HepG2 (cell line): Measurements from ENCODE around the gene PRAC1. TPM values are rescaled to one million over a fixed set of nuclear protein-coding genes. Genes with fewer than 3 reads are reported as not detected.

Experiments used
- ASH2L ChIP-seq: fragments of 300-600, 200-600 bp; sonication (generic); IDR thresholded peaks from 2 replicates; pipeline ENCODE4 v1.7.0; 2017; ENCODE audit warnings: low read depth, mild to moderate bottlenecking, moderate library complexity, mixed read lengths, low read length; ENCODE audit not compliant: insufficient read length
- DNMT3B ChIP-seq: conservative IDR thresholded peaks from 2 replicates; pipeline ENCODE4 v1.6.1; 2016; ENCODE audit warnings: missing biosample characterization, control low read depth
- HMG20A ChIP-seq: IDR thresholded peaks from 2 replicates; pipeline ENCODE4 v1.6.1; 2016; ENCODE audit warnings: borderline replicate concordance
- HOXD1 ChIP-seq: sonication (generic); formaldehyde crosslinking; IDR thresholded peaks from 2 replicates; pipeline ENCODE4 v1.5.0; 2020; ENCODE audit warnings: missing genetic modification reagents
- IRF2 ChIP-seq: IDR thresholded peaks from 2 replicates; pipeline ENCODE4 v1.6.1; 2018; ENCODE audit warnings: missing genetic modification reagents, missing compliant biosample characterization
- KDM5B ChIP-seq: sonication (generic); formaldehyde crosslinking; IDR thresholded peaks from 2 replicates; pipeline ENCODE4 v1.4.0; 2020; ENCODE audit warnings: missing genetic modification reagents, mild to moderate bottlenecking, borderline replicate concordance
- MAZ ChIP-seq, 2 experiments: sonication (generic) in 1 of 2; formaldehyde crosslinking in 1 of 2; IDR thresholded peaks; 2 replicates each; pipeline versions ENCODE4 v1.5.0 to v1.6.1; 2012 to 2020; ENCODE audit warnings: low read depth in 2 of 2, mild to moderate bottlenecking in 2 of 2, borderline replicate concordance in 1 of 2, improper control_type of control experiment in 1 of 2, low read length in 1 of 2, missing genetic modification reagents in 1 of 2, moderate library complexity in 1 of 2
- RAD21 ChIP-seq: fragments of 450-650 bp; formaldehyde crosslinking; IDR thresholded peaks from 2 replicates; pipeline ENCODE4 v1.5.0; 2020; ENCODE audit warnings: mild to moderate bottlenecking
- RXRB ChIP-seq: IDR thresholded peaks from 2 replicates; pipeline ENCODE4 v1.6.1; 2016; ENCODE audit warnings: borderline replicate concordance, missing genetic modification reagents, missing compliant biosample characterization
- SALL1 ChIP-seq: sonication (generic); formaldehyde crosslinking; IDR thresholded peaks from 2 replicates; pipeline ENCODE4 v1.8.0; 2022; ENCODE audit warnings: mild to moderate bottlenecking, missing genetic modification reagents
- SMAD3 ChIP-seq: sonication (generic); formaldehyde crosslinking; IDR thresholded peaks from 2 replicates; pipeline ENCODE4 v1.4.0; 2020; ENCODE audit warnings: missing genetic modification reagents
- SMARCC2 ChIP-seq: fragments of 450-650 bp; IDR thresholded peaks from 2 replicates; pipeline ENCODE4 v1.6.1; 2017; ENCODE audit warnings: antibody characterized with exemption, mild to moderate bottlenecking
- TEAD3 ChIP-seq: optimal IDR thresholded peaks from 2 replicates; pipeline ENCODE3; 2016; ENCODE audit warnings: borderline replicate concordance
- THAP11 ChIP-seq: IDR thresholded peaks from 2 replicates; pipeline ENCODE4 v1.6.1; 2016; ENCODE audit warnings: missing biosample characterization, missing genetic modification reagents
- WIZ ChIP-seq: sonication (generic); formaldehyde crosslinking; IDR thresholded peaks from 2 replicates; pipeline ENCODE4 v1.5.1; 2020; ENCODE audit warnings: mild to moderate bottlenecking, missing genetic modification reagents
- ZBTB7B ChIP-seq: sonication (generic); formaldehyde crosslinking; IDR thresholded peaks from 2 replicates; pipeline ENCODE4 v1.4.0; 2020; ENCODE audit warnings: missing genetic modification reagents
- ZNF317 ChIP-seq: sonication (generic); formaldehyde crosslinking; IDR thresholded peaks from 2 replicates; pipeline ENCODE4 v1.5.0; 2020; ENCODE audit warnings: mild to moderate bottlenecking, missing genetic modification reagents
- ZNF335 ChIP-seq: sonication (generic); formaldehyde crosslinking; IDR thresholded peaks from 2 replicates; pipeline ENCODE4 v1.4.0; 2020; ENCODE audit warnings: missing genetic modification reagents
- polyA plus RNA-seq, 8 experiments: library from polyadenylated mRNA; depleted of rRNA in 3 of 8; stranded (reverse) in 7 of 8; unstranded in 1 of 8; fragments of >200 nt; fragmentation: Illumina TruSeq in 4 of 8; extraction: Trizol in 4 of 8; gene quantifications; 2 replicates each; pipeline versions ENCODE4 v1.2.1 to v1.2.3, GENCODE V29; 2011 to 2016; ENCODE audit warnings: low read depth in 4 of 8, missing spikeins in 1 of 8, mixed read lengths in 1 of 8; ENCODE audit not compliant: insufficient read depth in 1 of 8
- total RNA-seq, 5 experiments: library from RNA; depleted of rRNA; stranded (reverse); fragments of >200 nt; fragmentation: Illumina TruSeq; extraction: Trizol; gene quantifications; 2 replicates each; pipeline ENCODE4 v1.2.3, GENCODE V29; 2016; ENCODE audit warnings: low read depth in 1 of 5
- TF ChIP-seq, protein P1 (sequence below): sonication (generic); formaldehyde crosslinking; IDR thresholded peaks from 2 replicates; pipeline ENCODE4 v1.4.0; 2020; ENCODE audit warnings: missing genetic modification reagents
- TF ChIP-seq, protein P2 (sequence below): sonication (generic); formaldehyde crosslinking; conservative IDR thresholded peaks from 2 replicates; pipeline ENCODE4 v1.8.0; 2022; ENCODE audit warnings: low read depth, missing genetic modification reagents
- TF ChIP-seq, protein P3 (sequence below): sonication (generic); formaldehyde crosslinking; IDR thresholded peaks from 2 replicates; pipeline ENCODE4 v1.5.0; 2020; ENCODE audit warnings: mild to moderate bottlenecking, missing genetic modification reagents, borderline replicate concordance
- TF ChIP-seq, protein P4 (sequence below), 2 experiments: sonication (generic) in 1 of 2; formaldehyde crosslinking in 1 of 2; IDR thresholded peaks; 2 replicates each; pipeline versions ENCODE4 v1.4.0 to v1.6.1; 2018 to 2020; ENCODE audit warnings: missing genetic modification reagents in 2 of 2, borderline replicate concordance in 1 of 2, low read depth in 1 of 2, mild to moderate bottlenecking in 1 of 2, missing biosample characterization in 1 of 2

PRAC1 gene
- total and polyA plus RNA-seq, 2 of the 13 experiments (the other 11 are each of a cell fraction or from before 2014, with no cell fraction given) = not detected

DNA sequence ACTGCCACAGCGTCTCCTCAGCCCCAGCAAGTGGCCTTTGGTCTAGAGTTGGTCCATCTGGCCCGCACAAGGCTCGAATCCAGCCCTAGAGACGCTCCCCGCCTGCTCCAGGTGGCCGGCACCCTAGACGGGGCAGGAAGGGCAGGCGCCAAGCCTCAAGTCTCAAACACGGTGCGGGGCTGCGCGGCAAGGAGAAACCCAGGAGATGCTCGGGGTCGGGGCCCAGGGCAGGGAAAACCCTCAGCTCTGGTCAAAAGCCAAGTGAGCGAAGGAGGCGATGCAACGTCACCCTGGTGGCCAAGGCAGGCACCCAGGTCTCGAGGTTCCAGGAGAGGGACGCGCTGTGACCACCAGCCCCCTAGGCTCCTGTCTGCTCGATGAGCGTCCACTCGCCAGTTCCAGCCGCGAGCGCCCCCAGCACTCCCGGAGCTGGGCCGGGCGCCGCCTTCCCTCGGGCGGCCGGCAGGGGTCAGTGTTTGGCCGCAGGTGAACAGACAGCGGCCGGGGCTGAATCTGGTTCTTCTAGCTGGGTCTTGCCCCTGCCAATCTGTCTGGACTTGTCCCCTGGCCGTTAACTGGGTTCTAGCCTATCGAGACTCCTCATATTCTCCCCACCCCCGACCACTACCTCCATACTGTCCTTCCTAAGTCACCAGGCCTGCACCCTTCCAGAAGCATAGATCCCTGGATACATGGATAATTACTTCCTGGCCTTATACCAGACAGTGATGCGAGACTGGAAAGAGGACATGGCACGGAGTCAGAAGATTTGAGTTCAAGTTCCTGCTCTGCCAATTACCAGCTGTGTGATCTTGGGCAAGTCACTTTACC, 44.0 kb downstream of the PRAC1 start (continued):
- TF ChIP-seq, protein P1, sequence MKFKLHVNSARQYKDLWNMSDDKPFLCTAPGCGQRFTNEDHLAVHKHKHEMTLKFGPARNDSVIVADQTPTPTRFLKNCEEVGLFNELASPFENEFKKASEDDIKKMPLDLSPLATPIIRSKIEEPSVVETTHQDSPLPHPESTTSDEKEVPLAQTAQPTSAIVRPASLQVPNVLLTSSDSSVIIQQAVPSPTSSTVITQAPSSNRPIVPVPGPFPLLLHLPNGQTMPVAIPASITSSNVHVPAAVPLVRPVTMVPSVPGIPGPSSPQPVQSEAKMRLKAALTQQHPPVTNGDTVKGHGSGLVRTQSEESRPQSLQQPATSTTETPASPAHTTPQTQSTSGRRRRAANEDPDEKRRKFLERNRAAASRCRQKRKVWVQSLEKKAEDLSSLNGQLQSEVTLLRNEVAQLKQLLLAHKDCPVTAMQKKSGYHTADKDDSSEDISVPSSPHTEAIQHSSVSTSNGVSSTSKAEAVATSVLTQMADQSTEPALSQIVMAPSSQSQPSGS (CRISPR knock-in tag) = peak; percentile 62; the same call in 1 of the 2 replicates
- TF ChIP-seq SALL1 (CRISPR knock-in tag) (peak; percentile 58; the same call in 1 of the 2 replicates), TEAD3 (CRISPR knock-in tag) (peak; percentile 25), RAD21 (CRISPR knock-in tag) (peak; percentile 94), RXRB (peak; percentile 35; the same call in 1 of the 2 replicates), SMARCC2 (no peak), THAP11 (peak; percentile 44; the same call in 1 of the 2 replicates), WIZ (CRISPR knock-in tag) (peak; percentile 30; the same call in 1 of the 2 replicates), ZNF317 (CRISPR knock-in tag) (0 out of 2 replicates have a peak, but pooled peaks have one; percentile 43), ASH2L (peak; percentile 27), DNMT3B (CRISPR knock-in tag) (no peak), HMG20A (CRISPR knock-in tag) (no peak), SMAD3 (no peak), HOXD1 (CRISPR knock-in tag) (no peak), MAZ (IDR thresholded peaks at IDR 0.05; ENCODE audit: borderline replicate concordance, low read depth, low read length) (0 out of 2 replicates have a peak, but pooled peaks have one; percentile 56), MAZ (CRISPR knock-in tag; IDR thresholded peaks at IDR 0.05; ENCODE audit: low read depth) (no peak), ZBTB7B (CRISPR knock-in tag) (peak; percentile 37; the same call in 1 of the 2 replicates), ZNF335 (CRISPR knock-in tag) (no peak), KDM5B (CRISPR knock-in tag) (peak; percentile 64; the same call in 1 of the 2 replicates), IRF2 (CRISPR knock-in tag) (0 out of 2 replicates have a peak, but pooled peaks have one; percentile 36)
- TF ChIP-seq, protein P2, sequence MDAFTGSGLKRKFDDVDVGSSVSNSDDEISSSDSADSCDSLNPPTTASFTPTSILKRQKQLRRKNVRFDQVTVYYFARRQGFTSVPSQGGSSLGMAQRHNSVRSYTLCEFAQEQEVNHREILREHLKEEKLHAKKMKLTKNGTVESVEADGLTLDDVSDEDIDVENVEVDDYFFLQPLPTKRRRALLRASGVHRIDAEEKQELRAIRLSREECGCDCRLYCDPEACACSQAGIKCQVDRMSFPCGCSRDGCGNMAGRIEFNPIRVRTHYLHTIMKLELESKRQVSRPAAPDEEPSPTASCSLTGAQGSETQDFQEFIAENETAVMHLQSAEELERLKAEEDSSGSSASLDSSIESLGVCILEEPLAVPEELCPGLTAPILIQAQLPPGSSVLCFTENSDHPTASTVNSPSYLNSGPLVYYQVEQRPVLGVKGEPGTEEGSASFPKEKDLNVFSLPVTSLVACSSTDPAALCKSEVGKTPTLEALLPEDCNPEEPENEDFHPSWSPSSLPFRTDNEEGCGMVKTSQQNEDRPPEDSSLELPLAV (CRISPR knock-in tag) = no peak
- TF ChIP-seq, protein P3, sequence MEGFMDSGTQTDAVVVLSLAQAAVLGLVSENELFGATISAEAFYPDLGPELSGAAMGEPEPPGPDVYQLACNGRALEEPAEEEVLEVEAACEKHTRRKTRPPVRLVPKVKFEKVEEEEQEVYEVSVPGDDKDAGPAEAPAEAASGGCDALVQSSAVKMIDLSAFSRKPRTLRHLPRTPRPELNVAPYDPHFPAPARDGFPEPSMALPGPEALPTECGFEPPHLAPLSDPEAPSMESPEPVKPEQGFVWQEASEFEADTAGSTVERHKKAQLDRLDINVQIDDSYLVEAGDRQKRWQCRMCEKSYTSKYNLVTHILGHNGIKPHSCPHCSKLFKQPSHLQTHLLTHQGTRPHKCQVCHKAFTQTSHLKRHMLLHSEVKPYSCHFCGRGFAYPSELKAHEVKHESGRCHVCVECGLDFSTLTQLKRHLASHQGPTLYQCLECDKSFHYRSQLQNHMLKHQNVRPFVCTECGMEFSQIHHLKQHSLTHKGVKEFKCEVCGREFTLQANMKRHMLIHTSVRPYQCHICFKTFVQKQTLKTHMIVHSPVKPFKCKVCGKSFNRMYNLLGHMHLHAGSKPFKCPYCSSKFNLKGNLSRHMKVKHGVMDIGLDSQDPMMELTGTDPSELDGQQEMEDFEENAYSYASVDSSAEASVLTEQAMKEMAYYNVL = peak; percentile 53; the same call in 1 of the 2 replicates
- TF ChIP-seq, protein P4, sequence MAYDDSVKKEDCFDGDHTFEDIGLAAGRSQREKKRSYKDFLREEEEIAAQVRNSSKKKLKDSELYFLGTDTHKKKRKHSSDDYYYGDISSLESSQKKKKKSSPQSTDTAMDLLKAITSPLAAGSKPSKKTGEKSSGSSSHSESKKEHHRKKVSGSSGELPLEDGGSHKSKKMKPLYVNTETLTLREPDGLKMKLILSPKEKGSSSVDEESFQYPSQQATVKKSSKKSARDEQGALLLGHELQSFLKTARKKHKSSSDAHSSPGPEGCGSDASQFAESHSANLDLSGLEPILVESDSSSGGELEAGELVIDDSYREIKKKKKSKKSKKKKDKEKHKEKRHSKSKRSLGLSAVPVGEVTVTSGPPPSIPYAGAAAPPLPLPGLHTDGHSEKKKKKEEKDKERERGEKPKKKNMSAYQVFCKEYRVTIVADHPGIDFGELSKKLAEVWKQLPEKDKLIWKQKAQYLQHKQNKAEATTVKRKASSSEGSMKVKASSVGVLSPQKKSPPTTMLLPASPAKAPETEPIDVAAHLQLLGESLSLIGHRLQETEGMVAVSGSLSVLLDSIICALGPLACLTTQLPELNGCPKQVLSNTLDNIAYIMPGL (CRISPR knock-in tag; IDR thresholded peaks at IDR 0.05; ENCODE audit: borderline replicate concordance in 1 of 2, low read depth in 1 of 2) = peak; percentile 84 to 85; a peak in 3 of 4 replicates
